Endothelial cell (in vitro differentiated cells): ENCODE data around the gene UBA7. TPM values are rescaled to one million over a fixed set of nuclear protein-coding genes. Genes with fewer than 3 reads are reported as not detected.

ENCODE experiments used
- DNase-seq: peaks from one replicate; pipeline ENCODE4 v3.0.0; 2021; ENCODE audit warnings: low spot score
- H3K27ac Mint-ChIP-seq: one replicate; pipeline ENCODE4 v1.8.0; 2021; ENCODE audit warnings: mixed read lengths, inconsistent platforms; ENCODE audit not compliant: unreplicated experiment
- H3K27me3 Mint-ChIP-seq: one replicate; pipeline ENCODE4 v1.8.0; 2021; ENCODE audit warnings: mild to moderate bottlenecking, moderate library complexity, mixed read lengths, inconsistent platforms; ENCODE audit not compliant: unreplicated experiment
- H3K36me3 Mint-ChIP-seq: one replicate; pipeline ENCODE4 v1.8.0; 2021; ENCODE audit warnings: mild to moderate bottlenecking, low read depth, mixed read lengths, inconsistent platforms; ENCODE audit not compliant: unreplicated experiment
- H3K4me1 Mint-ChIP-seq: one replicate; pipeline ENCODE4 v1.8.0; 2021; ENCODE audit warnings: mild to moderate bottlenecking, mixed read lengths, inconsistent platforms; ENCODE audit not compliant: unreplicated experiment
- H3K4me3 Mint-ChIP-seq: one replicate; pipeline ENCODE4 v1.8.0; 2021; ENCODE audit warnings: mild to moderate bottlenecking, mixed read lengths, inconsistent platforms; ENCODE audit not compliant: unreplicated experiment
- H3K9me3 Mint-ChIP-seq: one replicate; pipeline ENCODE4 v1.8.0; 2021; ENCODE audit warnings: mixed read lengths, inconsistent platforms; ENCODE audit not compliant: unreplicated experiment
- CTCF ChIP-seq: fragments of 200-600 bp; sonication (generic); IDR thresholded peaks from one replicate; pipeline ENCODE4 v1.5.0; 2021; ENCODE audit warnings: antibody characterized with exemption; ENCODE audit not compliant: unreplicated experiment
- total RNA-seq: library from RNA; stranded (reverse); fragmentation: NEBNext Ultra II Directional; extraction: Animal tissue kit (Norgen Biotek cat#: 25700); gene quantifications from one replicate; pipeline ENCODE4 v1.2.1, GENCODE V29; 2021; ENCODE audit not compliant: unreplicated experiment

The UBA7 gene
- total RNA-seq, 1 donor from 2014 or later: 6.0 TPM

- DNase-seq: no peak
- peaks cover 4% of the 10 kb centered on the region for H3K36me3 Mint-ChIP-seq
- no peak for TF ChIP-seq CTCF
- H3K4me1 Mint-ChIP-seq: peaks cover 32% of the 10 kb centered on the region
- no peak overlapping the region for H3K27ac Mint-ChIP-seq
- H3K4me3 Mint-ChIP-seq: no peak overlapping the region
- no peaks in the 10 kb centered on the region for H3K9me3 Mint-ChIP-seq
- H3K27me3 Mint-ChIP-seq: peaks cover 10% of the 10 kb centered on the region
These were observed 19.3 kb downstream of the UBA7 start for GRCh38 chr3:49794431-49794830.

GRCh38 chr3:49793486-49794085, 20.2 kb downstream of the UBA7 start:
- Mint-ChIP-seq H3K4me1 (peaks cover 32% of the 10 kb centered on the region), H3K36me3 (peaks cover 4% of the 10 kb centered on the region), H3K9me3 (no peaks in the 10 kb centered on the region), H3K27me3 (peaks cover 12% of the 10 kb centered on the region), H3K27ac (no peak overlapping the region), H3K4me3 (no peak overlapping the region)
- TF ChIP-seq CTCF: no peak
- no peak for DNase-seq

- Mint-ChIP-seq H3K9me3 (no peaks in the 10 kb centered on the region), H3K27me3 (peaks cover 10% of the 10 kb centered on the region), H3K4me1 (peaks cover 40% of the 10 kb centered on the region), H3K36me3 (peaks cover 4% of the 10 kb centered on the region), H3K27ac (no peak overlapping the region), H3K4me3 (no peak overlapping the region)
- no peak for TF ChIP-seq CTCF
- no peak for DNase-seq
These were observed 21.2 kb downstream of the UBA7 start for GRCh38 chr3:49792371-49793150.

- no peak for DNase-seq
- TF ChIP-seq CTCF: no peak
- Mint-ChIP-seq H3K27ac (no peak overlapping the region), H3K4me1 (peaks cover 38% of the 10 kb centered on the region), H3K27me3 (peaks cover 10% of the 10 kb centered on the region), H3K9me3 (no peaks in the 10 kb centered on the region), H3K4me3 (no peak overlapping the region), H3K36me3 (peaks cover 4% of the 10 kb centered on the region)
These were observed 22.2 kb downstream of the UBA7 start for GRCh38 chr3:49791571-49791970.
